LNCAP (cell line): ENCODE data around the gene HELQ.

Source experiments
- CTCF ChIP-seq: fragments of 450-650 bp; IDR thresholded peaks from 2 replicates; pipeline ENCODE4 v1.5.1; 2017; ENCODE audit warnings: mild to moderate bottlenecking

Gene HELQ

GRCh38 chr4:83489711-83490326 is 34.2 kb upstream of the HELQ start:
- TF ChIP-seq CTCF: no peak

- no peak for TF ChIP-seq CTCF
Measured at GRCh38 chr4:83486457-83487129, 31.0 kb upstream of the HELQ start.

GRCh38 chr4:83484500-83485461 is 29.2 kb upstream of the HELQ start, which contains the start of gene ABRAXAS1:
Gene ABRAXAS1, minus strand, starts transcription at chr4:83485100. Its CDS starts 28 bp downstream, at chr4:83485072.
- TF ChIP-seq CTCF: no peak

GRCh38 chr4:83473966-83474365 is 18.3 kb upstream of the HELQ start:
- no peak for TF ChIP-seq CTCF

GRCh38 chr4:83473423-83473822 is 17.8 kb upstream of the HELQ start:
- no peak for TF ChIP-seq CTCF

- no peak for TF ChIP-seq CTCF
Measured at GRCh38 chr4:83456184-83456501, 520 bp upstream of the HELQ start.

GRCh38 chr4:83454686-83455085 is 937 bp downstream of the HELQ start:
- no peak for TF ChIP-seq CTCF
